ENCODE data around the gene PRKAR1B. TPM values are rescaled to one million over a fixed set of nuclear protein-coding genes. Genes with fewer than 3 reads are reported as not detected.

PRKAR1B gene
- total RNA-seq, 1 experiment from 2014 or later = 27.2 TPM

- intact Hi-C loops (cut with micrococcal nuclease; ENCODE audit: unreplicated experiment) = no loop called here
- Histone ChIP-seq H3K9me3 (ENCODE audit: low read depth, low read length, poor library complexity, severe bottlenecking) (no peaks in the 10 kb centered on the region), H3K4me3 (ENCODE audit: low read depth, low read length, poor library complexity, severe bottlenecking) (peak overlapping the region; percentile 29), H3K36me3 (ENCODE audit: insufficient read depth, low read length, poor library complexity, severe bottlenecking) (peaks cover 45% of the 10 kb centered on the region), H3K4me1 (ENCODE audit: insufficient read depth, low read length, poor library complexity, severe bottlenecking) (peaks cover 32% of the 10 kb centered on the region), H3K27me3 (replicated peaks; ENCODE audit: insufficient read depth, low read depth, low read length, poor library complexity) (no peaks in the 10 kb centered on the region), H3K27ac (ENCODE audit: low read depth, low read length, poor library complexity, severe bottlenecking) (peak overlapping the region; percentile 97)
- peak; percentile 89 for DNase-seq (ENCODE audit: low spot score)
- CTCF ChIA-PET = interaction anchor here (1.0 kb wide), 1 partner anchor 434 kb away, joined by 3 read pairs; no protein-coding TSS in a partner anchor
- no peak for TF ChIP-seq CTCF (conservative IDR thresholded peaks at IDR 0.05; ENCODE audit: low read depth, low read length)
- TF ChIP-seq EZH2 (IDR thresholded peaks at IDR 0.05; ENCODE audit: borderline replicate concordance, low read depth, low read length, poor library complexity, severe bottlenecking) = no peak
- POLR2A ChIA-PET (ENCODE audit: low non-redundant PET) = interaction anchor here (0.6 kb wide), 1 partner anchor 434 kb away, joined by 4 read pairs; no protein-coding TSS in a partner anchor
- no TSS peak for BruUV-seq (replicated peaks)
These were observed 40.5 kb upstream of the PRKAR1B start for GRCh38 chr7:767580-767940.

GRCh38 chr7:765383-765782 is 38.3 kb upstream of the PRKAR1B start:
- no peak overlapping the region for H3K4me3 ChIP-seq (ENCODE audit: low read depth, low read length, poor library complexity, severe bottlenecking)
- no peaks in the 10 kb centered on the region for H3K27me3 ChIP-seq (replicated peaks; ENCODE audit: insufficient read depth, low read depth, low read length, poor library complexity)
- no peak overlapping the region for H3K27ac ChIP-seq (ENCODE audit: low read depth, low read length, poor library complexity, severe bottlenecking)
- H3K9me3 ChIP-seq (ENCODE audit: low read depth, low read length, poor library complexity, severe bottlenecking) = no peaks in the 10 kb centered on the region
- POLR2A ChIA-PET (ENCODE audit: low non-redundant PET) = no interaction called here
- peaks cover 22% of the 10 kb centered on the region for H3K4me1 ChIP-seq (ENCODE audit: insufficient read depth, low read length, poor library complexity, severe bottlenecking)
- TF ChIP-seq EZH2 (IDR thresholded peaks at IDR 0.05; ENCODE audit: borderline replicate concordance, low read depth, low read length, poor library complexity, severe bottlenecking) (no peak), CTCF (conservative IDR thresholded peaks at IDR 0.05; ENCODE audit: low read depth, low read length) (no peak)
- intact Hi-C loops (cut with micrococcal nuclease; ENCODE audit: unreplicated experiment) = no loop called here
- no peak for DNase-seq (ENCODE audit: low spot score)
- BruUV-seq (replicated peaks) = no TSS peak
- CTCF ChIA-PET = no interaction called here
- H3K36me3 ChIP-seq (ENCODE audit: insufficient read depth, low read length, poor library complexity, severe bottlenecking) = peaks cover 49% of the 10 kb centered on the region

- Histone ChIP-seq H3K4me1 (ENCODE audit: insufficient read depth, low read length, poor library complexity, severe bottlenecking) (peaks cover 7% of the 10 kb centered on the region), H3K27ac (ENCODE audit: low read depth, low read length, poor library complexity, severe bottlenecking) (no peak overlapping the region), H3K4me3 (ENCODE audit: low read depth, low read length, poor library complexity, severe bottlenecking) (no peak overlapping the region), H3K9me3 (ENCODE audit: low read depth, low read length, poor library complexity, severe bottlenecking) (no peaks in the 10 kb centered on the region), H3K36me3 (ENCODE audit: insufficient read depth, low read length, poor library complexity, severe bottlenecking) (peaks cover 54% of the 10 kb centered on the region), H3K27me3 (replicated peaks; ENCODE audit: insufficient read depth, low read depth, low read length, poor library complexity) (no peaks in the 10 kb centered on the region)
- DNase-seq (ENCODE audit: low spot score) = no peak
- ChIA-PET POLR2A (ENCODE audit: low non-redundant PET) (no interaction called here), CTCF (no interaction called here)
- intact Hi-C loops (cut with micrococcal nuclease; ENCODE audit: unreplicated experiment) = no loop called here
- TF ChIP-seq EZH2 (IDR thresholded peaks at IDR 0.05; ENCODE audit: borderline replicate concordance, low read depth, low read length, poor library complexity, severe bottlenecking) (no peak), CTCF (conservative IDR thresholded peaks at IDR 0.05; ENCODE audit: low read depth, low read length) (no peak)
- no TSS peak for BruUV-seq (replicated peaks)
These were observed 36.7 kb upstream of the PRKAR1B start for GRCh38 chr7:763762-764161.

Data from A673 (cell line).